Fibroblast of gingiva (primary cell): ENCODE data around the gene ARPIN.
"Not testable (repeated sequence)": the region's sequence is repeated elsewhere in the genome, so short reads cannot be mapped to it uniquely, and the experiment has no call there.

Source experiments
- DNase-seq: peaks from one replicate; pipeline ENCODE4 v3.0.0-alpha.2; 2011; ENCODE audit warnings: low read depth

Gene ARPIN

GRCh38 chr15:89912674-89913396 lies at the start of gene ARPIN:
Gene ARPIN, minus strand, starts transcription at chr15:89912952. Its CDS starts 117 bp downstream, at chr15:89912835.
- peak; percentile 42 for DNase-seq

- DNase-seq, result no peak
Measured at GRCh38 chr15:89958107-89958805, 45.5 kb upstream of the ARPIN start.

- DNase-seq, result not testable (repeated sequence)
Measured at GRCh38 chr15:89955449-89955998, 42.8 kb upstream of the ARPIN start.

GRCh38 chr15:89954541-89954940 lies 41.8 kb upstream of the ARPIN start:
- DNase-seq, result no peak

GRCh38 chr15:89948796-89949195 lies 36.0 kb upstream of the ARPIN start:
- no peak for DNase-seq

- no peak for DNase-seq
Measured at GRCh38 chr15:89947385-89947784, 34.6 kb upstream of the ARPIN start.

GRCh38 chr15:89946681-89947299 lies 34.0 kb upstream of the ARPIN start:
- no peak for DNase-seq

- not testable (repeated sequence) for DNase-seq
Measured at GRCh38 chr15:89943721-89944120, 31.0 kb upstream of the ARPIN start.

- DNase-seq, result no peak
Measured at GRCh38 chr15:89939910-89940309, 27.2 kb upstream of the ARPIN start.

GRCh38 chr15:89939377-89939776 lies 26.6 kb upstream of the ARPIN start:
- not testable (repeated sequence) for DNase-seq

GRCh38 chr15:89937365-89938350 lies 24.9 kb upstream of the ARPIN start:
- DNase-seq, result no peak

GRCh38 chr15:89936786-89937265 lies 24.1 kb upstream of the ARPIN start:
- no peak for DNase-seq

GRCh38 chr15:89936051-89936785 lies 23.5 kb upstream of the ARPIN start:
- DNase-seq, result no peak

- DNase-seq, result no peak
Measured at GRCh38 chr15:89932880-89933279, 20.1 kb upstream of the ARPIN start.

GRCh38 chr15:89928421-89928820 lies 15.7 kb upstream of the ARPIN start:
- DNase-seq, result no peak

- DNase-seq, result peak; percentile 80
Measured at GRCh38 chr15:89926158-89926557, 13.4 kb upstream of the ARPIN start.

GRCh38 chr15:89917442-89918101 lies 4.8 kb upstream of the ARPIN start:
- no peak for DNase-seq

GRCh38 chr15:89916660-89917059 lies 3.9 kb upstream of the ARPIN start:
- no peak for DNase-seq

- peak; percentile 14 for DNase-seq
Measured at GRCh38 chr15:89912145-89912673, 543 bp downstream of the ARPIN start.
